Measurements from ENCODE around the gene LRRN2.

LRRN2 gene

GRCh38 chr1:204662530-204662929 is 23.0 kb downstream of the LRRN2 start:
- no peak for DNase-seq (ENCODE audit: low spot score)

DNA sequence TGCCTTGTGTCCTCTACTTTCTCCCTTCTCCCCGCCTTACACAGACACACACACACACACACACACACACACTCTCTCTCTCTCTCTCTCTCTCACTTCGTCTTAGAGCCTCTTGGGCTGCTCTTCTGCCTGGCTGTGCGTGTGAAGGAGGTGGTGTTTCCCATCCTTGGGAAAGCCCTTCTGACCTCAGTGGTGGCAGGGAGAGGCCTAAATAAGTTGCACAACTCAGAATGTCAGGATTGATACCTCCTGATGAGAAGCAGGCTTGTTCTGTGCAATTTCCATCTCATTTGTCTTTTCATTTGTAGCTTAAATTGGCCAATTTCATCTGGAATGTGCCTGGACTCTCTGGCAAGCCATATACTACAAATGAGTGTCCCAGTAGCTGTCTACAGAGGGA is 25.0 kb downstream of the LRRN2 start:
- no peak for DNase-seq (ENCODE audit: low spot score)

- DNase-seq (ENCODE audit: low spot score): no peak
Observed at GRCh38 chr1:204659056-204659455, 26.5 kb downstream of the LRRN2 start.

GRCh38 chr1:204658295-204658694 is 27.2 kb downstream of the LRRN2 start:
- no peak for DNase-seq (ENCODE audit: low spot score)

GRCh38 chr1:204653590-204654340 is 31.8 kb downstream of the LRRN2 start:
- no peak for DNase-seq (ENCODE audit: low spot score)

- no peak for DNase-seq (ENCODE audit: low spot score)
Observed at GRCh38 chr1:204652497-204652896, 33.0 kb downstream of the LRRN2 start.

- DNase-seq (ENCODE audit: low spot score): no peak
Observed at GRCh38 chr1:204651843-204652421, 33.6 kb downstream of the LRRN2 start.

- DNase-seq (ENCODE audit: low spot score): no peak
Observed at GRCh38 chr1:204650911-204651570, 34.5 kb downstream of the LRRN2 start.

DNA sequence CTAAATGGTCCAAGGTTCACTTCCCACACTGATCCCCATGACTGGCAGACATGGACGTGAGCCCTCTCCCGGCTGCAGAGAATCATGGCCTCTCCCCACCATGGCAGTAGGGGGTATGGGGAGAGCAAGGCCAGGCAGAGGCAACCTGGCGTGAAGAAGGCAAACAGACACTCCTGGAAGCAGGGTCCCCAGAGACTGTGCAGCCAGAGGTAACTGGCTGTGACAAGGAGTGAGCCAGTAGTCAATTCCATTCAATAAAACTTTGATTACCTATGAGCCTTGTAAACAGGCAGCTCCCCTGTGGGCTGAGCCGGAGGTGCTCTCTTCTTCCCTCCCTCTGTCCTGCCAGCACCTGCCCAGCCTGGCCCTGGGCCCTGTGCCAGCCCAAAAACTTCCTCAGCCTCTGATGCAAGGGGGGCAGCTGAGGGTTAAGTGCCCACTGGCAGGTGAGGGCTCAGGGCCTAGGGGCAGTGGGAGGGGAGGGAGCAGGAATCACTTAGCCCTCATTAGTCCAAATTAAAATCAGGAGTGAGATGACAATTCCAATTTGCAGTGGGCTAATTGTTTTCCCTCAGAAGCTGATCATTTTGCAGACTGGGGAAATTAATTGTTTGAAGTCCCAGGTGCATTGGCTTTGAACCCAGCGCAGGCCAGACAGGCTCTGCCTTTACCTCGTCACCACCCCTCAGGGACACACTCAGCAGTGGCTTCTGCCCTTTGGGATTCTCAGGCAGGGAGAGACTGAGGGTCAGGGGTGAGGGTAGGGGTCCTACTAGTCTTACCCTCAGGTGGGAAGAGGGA is 35.6 kb downstream of the LRRN2 start:
- no peak for DNase-seq (ENCODE audit: low spot score)

DNA sequence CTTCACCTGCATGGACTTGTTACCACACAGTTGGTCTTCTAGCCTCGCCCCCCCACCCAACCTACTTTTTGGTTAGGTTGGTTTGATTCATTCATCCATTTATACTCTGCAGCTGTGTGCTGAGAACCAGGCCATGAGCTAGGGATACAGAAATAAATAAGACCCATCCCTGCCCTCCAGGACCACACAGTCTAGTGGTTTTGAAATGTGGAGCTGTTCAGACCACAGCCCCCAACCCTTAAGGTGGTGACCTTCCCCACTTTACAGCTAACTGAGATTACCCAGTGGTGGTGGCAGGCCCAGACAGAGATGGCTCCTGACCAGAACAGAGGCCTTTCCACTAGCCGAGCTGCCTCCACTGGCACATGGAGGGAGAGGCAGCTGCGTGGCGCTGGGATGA is 37.0 kb downstream of the LRRN2 start:
- no peak for DNase-seq (ENCODE audit: low spot score)

DNA sequence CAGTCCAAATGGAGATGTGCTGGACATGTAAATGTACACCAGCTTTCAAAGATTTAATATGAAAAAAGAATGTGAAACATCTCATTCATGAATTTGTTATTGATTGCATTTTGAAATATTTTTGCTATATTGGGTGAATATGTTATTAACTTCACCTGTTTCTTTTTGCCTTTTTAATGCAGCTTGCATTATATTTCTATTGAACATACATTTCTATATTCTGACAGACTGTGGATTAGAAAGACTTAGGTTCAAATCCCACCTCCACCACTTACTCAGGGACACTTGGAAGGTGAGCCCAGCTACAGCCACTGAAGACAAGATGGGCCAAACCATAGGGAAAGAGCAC is 37.8 kb downstream of the LRRN2 start:
- DNase-seq (ENCODE audit: low spot score): no peak

GRCh38 chr1:204647114-204647804 is 38.3 kb downstream of the LRRN2 start:
- no peak for DNase-seq (ENCODE audit: low spot score)

DNA sequence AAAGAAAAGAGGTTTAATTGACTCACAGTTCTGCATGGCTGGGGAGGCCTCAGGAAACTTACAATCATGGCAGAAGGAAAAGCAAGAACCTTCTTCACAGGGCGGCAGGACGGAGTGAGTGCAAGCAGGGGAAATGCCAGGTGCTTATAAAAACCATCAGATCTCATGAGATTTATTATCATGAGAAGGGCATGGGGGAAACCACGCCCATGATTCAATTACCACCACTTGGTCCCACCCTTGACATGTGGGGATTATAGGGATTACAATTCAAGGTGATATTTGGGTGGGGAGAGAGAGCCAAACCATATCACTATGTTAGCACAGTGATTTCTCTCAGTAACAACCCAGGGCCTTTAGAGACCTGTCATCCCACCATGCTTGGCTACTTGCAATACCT is 39.9 kb downstream of the LRRN2 start:
- DNase-seq (ENCODE audit: low spot score): no peak

- no peak for DNase-seq (ENCODE audit: low spot score)
Observed at GRCh38 chr1:204645251-204645650, 40.3 kb downstream of the LRRN2 start.

DNA sequence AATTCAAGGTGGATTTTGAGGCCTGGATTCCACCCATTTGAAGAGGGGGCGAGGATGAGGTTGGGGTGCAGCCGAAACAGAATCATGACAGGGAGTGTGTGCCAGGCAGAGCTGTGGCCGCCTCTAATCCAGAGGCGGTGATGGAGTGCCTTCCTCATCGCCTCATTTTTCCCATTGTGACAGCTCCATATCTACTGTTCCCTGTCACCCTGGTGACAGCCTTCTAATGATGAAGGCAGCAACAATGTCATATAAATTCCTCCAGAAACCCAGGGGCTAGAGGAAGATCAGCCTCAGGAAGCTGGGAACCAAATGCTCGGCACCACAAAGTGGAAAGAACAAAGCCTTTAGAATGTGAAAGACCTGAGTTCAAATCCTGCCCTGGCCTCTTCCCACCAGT is 42.0 kb downstream of the LRRN2 start:
- no peak for DNase-seq (ENCODE audit: low spot score)

DNA sequence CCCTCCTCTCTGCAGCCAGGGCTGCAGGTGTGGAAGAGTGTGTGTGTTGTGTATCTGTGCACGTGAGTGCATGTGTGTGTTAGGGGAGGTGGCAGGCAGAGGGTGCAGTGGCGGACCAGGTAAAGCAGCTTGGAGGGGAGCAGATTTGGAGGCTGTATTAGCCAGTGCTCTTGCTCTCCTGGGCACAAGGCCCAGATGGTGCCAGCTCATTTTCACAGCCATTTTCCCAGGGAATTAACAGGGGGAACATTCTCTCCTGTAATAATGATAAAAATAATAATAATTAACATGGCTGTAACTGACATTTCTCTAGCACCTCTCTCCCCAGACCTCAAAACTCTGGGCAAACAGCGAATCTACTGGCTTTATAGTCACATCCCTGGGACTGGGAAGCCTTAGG is 43.6 kb downstream of the LRRN2 start:
- no peak for DNase-seq (ENCODE audit: low spot score)

GRCh38 chr1:204641455-204641854 is 44.1 kb downstream of the LRRN2 start:
- no peak for DNase-seq (ENCODE audit: low spot score)

GRCh38 chr1:204640578-204640977 is 45.0 kb downstream of the LRRN2 start:
- DNase-seq (ENCODE audit: low spot score): no peak

GRCh38 chr1:204634260-204634910 is 51.2 kb downstream of the LRRN2 start:
- DNase-seq (ENCODE audit: low spot score): no peak

DNA sequence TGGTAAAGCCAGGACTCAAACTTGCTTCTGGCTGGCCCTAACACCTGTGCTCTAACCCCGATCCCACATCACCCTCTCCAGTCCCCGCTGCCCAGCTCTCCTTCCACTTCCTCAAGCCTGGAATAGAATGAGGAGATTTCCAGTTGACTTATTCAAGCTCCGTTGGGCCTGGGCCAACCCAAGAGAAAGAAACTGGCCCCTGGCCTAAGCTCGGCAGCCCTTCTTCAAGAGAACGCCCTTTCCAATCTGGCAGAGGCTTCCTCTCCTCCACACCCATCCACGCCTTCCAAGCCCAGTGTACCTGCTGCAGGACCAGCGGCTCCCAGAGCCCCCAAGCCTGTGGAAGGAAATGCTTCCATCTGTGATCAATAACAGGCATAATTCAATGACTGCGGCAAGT is 51.9 kb downstream of the LRRN2 start:
- no peak for DNase-seq (ENCODE audit: low spot score)

- DNase-seq (ENCODE audit: low spot score): no peak
Observed at GRCh38 chr1:204630132-204630905, 55.2 kb downstream of the LRRN2 start.
